OCI-M2 (cell line): Measurements from ENCODE around the gene TRABD2B.

Source experiments
- DNase-seq: peaks from one replicate; lab custom pipeline; 2025; ENCODE audit not compliant: unreplicated experiment; lab: John Stamatoyannopoulos, UW

TRABD2B gene

DNA sequence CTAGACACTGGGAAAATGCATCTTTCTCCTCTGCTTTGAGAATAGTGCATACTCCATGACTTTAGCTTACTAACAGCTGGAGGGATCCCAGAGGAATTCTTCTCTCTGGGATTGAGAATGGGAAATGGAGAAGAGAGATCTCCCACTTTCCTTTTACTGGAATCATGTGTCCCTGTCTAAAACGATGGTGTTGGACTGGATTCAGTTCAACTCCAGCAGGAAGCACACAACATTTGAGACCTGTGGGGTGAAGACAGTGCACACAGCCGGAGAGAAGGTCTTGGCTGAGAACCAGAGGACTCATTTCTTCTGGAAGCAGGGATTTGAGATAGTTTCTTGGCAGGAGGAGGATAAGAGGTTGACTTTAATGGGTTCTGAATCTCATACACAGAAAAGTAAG, 58.7 kb downstream of the TRABD2B start:
- no peak for DNase-seq

DNA sequence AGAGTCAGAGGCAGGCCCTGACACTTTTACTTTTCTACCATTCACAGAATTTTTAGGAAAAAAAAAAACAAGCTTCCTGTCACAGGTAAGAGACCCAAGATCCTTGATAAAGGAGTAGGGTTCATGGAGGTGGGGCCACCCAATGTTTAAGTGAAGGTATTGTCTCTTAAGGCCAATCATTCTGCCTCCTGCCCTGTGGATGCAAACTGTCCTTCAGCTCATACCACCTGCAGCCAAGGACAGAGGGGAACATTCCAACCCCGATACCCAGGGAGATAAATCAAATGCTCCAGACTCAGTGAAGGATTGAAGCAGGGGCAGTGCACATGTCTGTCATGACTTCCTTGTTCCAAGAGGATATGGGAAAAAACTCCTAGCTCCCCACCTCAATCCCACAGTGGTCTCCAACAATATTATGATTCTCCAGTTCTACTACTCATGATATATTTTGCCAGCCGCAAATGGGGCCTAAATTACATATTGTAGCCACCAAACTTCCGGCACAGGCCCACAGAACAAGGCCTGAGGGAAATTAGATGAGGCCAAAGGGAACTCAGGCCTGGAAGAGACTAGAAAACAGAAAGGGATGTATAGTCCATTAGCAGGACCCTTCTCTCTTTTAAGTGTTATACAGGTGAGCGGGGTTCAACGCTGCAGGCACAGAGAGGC, 59.5 kb downstream of the TRABD2B start:
- DNase-seq, result no peak

DNA sequence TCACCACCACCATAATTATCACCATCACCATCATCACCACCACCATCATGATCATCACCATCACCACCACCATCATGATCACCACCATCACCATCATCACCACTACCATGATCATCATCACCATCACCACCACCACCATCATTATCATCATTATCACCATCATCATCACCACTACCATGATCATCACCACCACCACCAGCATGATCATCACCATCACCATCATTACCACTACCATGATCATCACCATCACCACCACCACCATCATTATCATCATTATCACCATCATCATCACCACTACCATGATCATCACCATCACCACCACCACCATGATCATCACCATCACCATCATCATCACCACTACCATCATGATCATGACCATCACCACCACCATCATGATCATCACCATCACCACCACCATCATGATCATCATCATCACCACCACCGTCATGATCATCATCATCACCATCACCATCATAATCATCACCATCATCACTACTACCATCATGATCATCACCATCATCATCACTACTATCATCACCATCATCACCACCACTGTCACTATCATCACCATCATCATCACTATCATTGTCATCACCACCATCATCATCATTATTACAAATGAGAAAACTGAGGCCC, 60.2 kb downstream of the TRABD2B start:
- no peak for DNase-seq

DNA sequence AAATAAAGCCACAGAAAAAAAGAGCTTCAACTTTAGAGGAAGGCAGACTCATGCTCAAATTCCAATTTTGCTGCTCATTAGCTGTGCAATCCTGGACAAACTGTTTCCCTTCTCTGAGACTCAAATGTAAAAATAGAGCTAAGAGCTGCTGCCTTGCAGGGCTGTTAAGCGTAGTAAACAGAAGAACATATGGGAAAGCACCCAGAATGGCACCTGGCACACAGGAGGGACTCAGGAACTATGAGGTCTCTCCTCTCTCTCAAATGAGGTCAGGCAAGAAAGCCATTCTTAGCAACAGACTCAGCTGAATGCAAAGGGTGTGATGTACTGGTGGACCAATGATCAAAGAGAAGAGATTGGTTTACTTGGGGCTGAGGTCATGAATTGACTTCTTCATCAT, 61.3 kb downstream of the TRABD2B start:
- no peak for DNase-seq

DNA sequence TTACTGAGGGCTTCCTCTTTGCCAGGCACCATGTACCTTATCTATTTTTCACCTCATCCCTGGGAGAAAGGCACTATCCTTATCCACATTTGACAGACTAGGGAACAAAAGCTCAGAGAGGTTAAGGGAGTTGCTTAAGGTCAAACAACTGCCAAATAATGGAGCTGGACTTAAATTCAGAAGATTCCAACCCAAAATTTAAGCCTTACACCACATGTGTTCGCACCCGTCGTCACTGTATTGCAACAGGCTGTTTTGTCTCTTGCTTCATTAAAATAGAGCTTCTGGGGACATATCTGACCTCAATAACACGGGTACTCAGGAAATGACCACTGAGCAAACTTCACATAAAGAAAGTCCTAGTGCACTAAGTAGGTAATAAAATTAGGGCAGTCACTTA, 62.0 kb downstream of the TRABD2B start:
- no peak for DNase-seq

DNA sequence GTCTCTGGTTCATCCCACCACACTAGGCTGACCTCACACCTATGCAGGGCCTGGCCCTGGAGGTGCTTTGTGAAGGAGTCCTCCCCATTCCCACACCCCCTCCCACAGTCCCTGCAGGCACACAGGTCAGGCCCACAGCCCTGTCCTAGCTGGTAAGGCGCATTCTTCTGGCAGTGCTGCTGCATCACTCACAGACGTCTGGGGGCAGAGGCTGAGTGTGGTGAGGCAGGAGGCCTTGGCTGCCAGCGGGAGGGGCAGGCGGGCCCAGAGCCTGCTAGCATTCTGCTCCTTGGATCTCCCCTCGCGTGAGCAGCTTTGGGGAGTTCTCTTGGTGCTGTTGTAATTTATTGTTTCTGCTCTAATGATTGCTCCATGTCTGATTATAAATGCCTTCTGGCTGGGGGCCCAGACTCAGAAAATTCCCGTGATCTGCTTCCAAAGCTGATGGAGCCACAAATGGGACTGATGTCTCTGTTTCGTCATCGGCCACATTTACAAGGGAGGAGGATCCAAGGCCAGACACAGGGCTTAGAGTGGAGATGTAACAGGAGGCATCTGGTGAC, 62.9 kb downstream of the TRABD2B start:
- DNase-seq, result no peak

DNA sequence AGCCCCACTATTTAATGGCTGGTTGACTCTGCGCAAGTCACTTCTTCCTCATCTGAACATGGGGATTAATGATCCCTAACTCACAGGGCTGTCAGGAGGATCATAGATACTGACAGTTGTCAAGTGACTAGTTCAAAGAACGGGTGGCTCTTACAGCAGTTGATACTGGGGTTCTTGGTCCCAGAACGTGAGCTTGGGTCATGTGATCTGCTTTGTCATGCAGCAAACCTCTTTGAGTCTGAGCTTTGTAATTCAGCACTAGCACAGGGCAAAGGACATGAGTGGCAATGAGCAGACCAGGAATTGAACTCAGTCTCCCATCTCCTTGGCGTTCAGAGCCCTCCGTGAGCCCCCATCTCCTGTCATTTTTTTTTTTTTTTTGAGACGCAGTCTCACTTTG, 64.4 kb downstream of the TRABD2B start:
- DNase-seq, result no peak

DNA sequence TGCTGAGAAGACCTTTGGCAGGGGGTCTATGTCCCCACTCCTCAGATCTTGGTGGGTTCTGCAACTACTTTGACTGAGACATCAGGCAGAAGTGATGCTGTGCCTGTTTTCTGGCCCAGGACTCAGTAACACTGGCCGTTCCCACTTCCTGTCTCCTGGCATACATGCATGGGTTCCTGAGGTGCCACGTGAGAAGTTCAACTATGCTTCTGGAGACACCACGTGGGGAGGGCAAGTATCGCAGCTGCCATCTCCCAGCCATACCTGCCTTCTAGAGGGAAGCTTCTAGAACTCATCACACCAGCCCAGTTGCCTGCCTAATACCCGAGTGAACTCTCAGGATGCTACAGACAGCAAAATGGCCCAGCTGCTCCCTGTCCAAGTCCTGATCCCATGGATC, 65.8 kb downstream of the TRABD2B start:
- no peak for DNase-seq

DNA sequence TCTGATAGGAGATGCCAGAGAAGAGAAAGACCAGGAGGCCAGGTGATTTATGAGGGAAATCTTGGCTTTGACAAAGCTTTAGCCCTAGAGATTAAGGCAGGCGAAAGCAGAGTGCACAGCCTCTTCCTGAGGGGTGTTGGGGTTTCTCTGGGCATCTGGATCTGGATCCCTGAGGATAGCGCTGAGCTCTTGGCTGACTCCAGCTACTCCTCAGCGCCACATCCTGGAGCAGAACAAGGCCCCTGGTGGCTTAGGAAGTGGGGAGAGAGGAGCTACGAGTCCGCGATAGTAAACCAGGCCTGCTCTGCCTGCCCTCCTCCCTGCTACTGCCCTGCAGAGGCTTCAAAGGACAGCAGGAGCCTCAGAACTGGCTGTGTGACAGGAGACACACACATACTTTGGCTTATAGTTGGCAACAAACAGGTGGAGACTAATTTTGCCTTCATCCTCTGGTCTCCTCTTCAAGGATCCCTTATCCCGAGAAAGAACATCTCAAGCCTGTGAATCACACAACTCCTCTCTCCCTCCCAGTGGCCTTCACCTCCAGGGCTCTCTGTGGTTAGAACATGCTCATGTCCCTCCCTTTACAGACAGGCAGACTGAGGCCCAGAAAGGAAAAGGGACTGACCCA, 66.9 kb downstream of the TRABD2B start:
- no peak for DNase-seq

DNA sequence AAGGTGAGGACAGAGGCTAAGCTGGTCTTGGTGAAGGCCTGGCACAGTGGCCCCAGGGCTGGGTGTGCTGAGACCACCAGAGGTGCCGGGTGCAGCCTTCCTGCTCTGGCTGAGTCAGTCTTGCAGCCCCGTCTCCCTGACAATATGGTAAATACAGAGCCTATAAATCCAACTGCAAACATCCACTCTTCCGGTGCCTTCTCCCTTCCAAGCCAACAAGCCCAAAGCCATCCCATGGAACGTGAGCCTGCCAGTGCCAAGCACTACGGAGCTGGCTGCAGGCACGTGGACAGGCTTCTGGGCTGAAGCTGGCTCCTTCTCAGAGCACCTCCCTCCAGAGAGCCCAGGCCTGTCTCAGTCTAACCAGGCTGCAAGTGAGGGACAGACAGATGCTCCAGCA, 70.0 kb downstream of the TRABD2B start:
- no peak for DNase-seq

DNA sequence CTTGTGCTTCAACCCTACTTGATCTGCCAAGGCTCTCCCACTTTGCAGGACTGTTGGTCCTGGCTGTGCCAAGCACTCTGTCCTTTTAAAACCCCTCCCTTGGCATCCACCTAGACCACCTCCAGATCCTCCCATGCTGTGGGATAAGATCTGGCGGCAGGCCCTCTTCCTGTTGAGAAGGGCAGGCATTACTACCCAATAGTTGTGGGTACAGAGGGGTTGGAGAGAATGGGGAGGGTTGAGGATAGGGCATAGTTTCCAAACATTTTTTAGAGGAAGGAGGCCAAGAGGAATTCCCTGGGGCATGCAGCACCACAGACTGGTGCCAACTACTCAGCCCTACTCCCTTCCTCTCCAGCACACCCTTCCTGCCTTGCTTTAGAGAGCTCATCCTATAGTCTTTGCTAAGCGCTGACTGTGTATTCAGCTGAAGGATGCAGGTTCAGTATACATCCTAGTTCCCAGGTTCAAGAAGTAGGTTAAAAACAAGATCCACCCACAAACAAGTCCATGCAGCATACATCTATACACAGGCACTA, 70.7 kb downstream of the TRABD2B start:
- DNase-seq, result no peak

DNA sequence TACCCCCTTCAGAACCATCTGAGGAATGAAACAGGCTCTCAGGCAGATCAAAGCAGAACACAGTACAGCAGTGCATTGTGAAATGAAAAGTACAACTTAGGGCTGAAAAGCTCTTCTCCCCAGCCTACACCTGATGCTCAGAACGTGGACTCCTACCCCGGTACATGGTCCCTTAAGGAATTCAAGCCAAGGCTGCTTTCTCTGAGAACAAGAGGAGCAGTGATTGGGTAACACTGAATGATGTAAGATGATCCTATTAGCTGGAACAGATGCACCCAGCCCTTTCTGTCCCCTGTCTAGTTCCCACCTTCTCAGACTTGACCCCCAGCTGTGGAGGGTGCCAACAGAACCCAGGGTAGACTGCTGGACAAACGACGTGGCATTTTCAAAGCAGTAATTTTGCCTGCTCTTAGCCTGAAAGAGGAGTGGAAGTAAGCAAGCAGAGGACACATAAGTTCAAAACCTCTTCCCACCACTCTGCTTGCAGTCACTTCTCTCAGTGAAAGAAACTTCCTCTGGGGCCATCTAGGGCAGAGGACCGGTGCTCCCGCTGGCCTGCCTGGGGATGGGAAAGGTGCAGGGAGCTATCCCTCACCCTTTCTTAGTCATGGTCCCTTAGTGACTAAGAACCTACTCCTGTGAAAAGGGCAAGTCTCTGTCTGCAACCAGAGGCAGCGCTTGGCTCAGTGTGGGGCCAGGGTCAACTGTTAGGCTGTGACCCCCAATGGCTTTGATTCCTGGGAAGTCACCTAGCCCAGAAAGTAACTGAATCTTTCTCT, 72.7 kb downstream of the TRABD2B start:
- no peak for DNase-seq

DNA sequence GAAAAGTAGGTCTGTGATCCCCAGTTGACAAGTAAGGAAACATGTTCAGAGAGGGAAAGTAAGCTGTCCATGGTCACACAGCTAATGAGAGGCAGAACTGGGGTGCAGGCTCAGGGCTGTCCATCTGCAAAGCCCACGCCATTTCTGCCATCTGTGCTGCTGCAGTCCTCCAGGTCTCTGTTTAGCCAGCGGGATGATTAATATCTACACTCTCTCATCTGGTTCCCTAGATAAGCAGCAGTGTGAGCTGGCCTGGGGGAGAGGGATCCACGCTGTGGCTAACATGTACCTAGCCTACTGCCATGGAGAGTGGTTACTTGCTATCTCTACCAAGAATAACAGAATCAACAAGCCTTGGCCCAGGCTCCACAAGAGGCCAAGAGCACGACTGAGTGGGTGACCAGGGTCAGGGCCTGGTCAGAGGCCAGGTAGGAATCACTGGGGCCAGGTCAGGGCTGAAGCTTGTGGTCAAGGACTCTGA, 75.2 kb downstream of the TRABD2B start:
- no peak for DNase-seq

DNA sequence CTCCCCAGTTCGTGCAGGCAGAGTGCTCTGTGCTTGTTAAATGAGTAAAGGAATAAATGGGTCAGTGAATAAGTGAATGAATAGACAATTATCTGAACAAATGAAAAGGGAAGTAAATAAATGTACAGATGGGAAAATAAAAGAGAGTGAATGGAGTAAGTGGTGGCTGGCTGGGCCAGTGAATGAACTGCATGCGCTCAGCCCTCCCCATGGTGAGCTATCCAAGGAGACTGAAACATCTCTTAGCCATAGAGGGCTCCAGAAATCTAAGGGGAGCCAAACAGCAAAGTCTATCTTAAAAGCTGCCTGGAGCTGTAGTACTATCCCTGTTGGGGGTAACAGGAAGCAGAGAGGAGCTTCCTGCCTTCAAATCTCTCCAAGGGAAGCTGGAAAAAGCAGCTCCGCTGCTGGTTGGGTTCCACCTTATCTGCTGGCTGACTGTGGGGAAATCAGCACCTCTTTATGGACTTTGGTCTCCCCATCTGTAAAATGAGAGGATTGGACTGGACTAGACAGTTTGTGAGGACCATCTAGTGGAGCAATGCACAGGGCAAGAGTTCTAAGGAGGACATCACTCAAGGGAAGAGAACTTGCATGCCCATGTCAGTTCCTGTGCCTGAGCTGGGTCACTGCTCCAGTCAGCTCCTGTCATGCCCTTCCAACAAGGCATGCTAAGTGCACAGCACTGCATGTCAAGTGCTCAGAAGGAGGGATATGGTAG, 77.9 kb downstream of the TRABD2B start:
- DNase-seq, result no peak

DNA sequence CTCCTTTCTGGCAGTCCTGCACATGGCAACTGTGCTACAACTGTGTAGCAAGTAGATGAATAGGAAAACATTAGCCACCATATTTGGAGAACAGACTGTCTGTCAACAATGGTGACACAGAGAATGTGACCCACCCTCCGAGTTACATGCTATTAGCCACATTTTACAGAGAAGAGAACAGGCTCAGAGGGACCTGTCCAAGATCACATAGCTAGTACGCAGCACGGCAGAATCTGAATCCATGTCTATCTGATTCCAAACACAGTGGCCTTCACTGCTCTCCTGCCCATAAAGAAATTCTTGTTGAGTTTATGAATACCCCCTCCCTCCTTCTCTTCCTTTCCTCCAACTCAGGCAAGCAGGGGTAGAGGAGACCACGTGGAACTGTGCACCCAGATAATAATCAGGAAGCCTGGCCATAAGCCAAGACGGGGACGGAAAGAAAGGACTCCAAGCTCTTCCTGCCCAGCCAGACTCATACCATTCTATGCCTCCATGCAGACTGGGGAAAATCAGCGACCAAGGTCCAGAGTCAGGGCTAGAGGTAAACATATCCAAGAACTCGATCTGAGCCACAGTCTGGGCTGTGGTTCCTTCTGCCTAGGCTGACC, 78.8 kb downstream of the TRABD2B start:
- DNase-seq, result no peak

DNA sequence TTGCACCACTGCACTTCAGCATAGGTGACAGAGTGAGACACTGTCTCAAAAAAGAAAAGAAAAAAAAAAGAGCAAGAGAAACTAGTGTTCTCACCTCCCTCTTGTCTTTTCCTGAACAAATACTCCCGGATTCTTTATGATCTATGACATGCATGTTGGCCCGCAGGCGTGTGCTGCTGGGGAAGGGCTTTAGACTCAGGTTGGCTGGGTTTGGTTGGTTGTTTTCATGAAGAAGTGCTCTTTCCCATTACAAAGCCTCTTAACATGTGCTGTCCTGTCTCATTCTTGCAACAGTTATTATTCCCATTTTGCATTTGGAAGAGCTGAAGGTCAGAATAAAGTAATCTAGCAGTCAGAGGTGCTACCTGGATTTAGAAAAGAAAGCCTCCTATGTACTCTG, 79.5 kb downstream of the TRABD2B start:
- no peak for DNase-seq

DNA sequence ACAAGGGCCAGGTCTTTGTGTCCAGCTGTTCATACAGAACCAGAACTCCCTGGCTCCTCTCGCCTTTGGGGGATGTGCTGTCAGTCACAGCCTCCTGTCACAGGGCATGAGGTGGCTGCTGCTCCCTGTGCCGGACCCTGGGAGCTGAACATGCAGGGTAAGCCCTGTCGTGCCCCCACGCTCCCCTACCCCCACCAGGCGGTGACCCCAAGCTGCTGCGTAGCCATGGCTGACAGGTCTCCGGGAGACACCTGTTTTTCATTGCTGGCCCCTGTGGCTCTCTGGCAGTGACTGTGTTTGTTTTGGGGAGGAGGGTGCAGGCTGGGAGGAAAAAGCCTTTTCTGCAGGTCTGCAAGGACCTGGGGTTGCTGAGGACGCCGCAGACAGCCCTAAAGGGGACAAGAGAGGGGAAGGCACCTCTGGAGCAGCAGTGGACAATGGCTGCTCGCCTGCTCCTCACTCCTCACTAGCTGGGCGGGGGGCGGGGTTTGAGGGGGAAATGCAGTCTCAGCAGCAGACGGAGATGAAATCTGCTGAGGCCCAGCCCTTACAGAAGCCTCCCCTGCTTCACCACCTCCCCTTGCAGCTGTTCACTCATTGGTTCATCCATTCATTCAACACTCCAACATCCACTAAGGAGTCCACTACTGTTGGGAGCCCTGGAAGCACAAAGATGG, 81.4 kb downstream of the TRABD2B start:
- DNase-seq, result no peak

DNA sequence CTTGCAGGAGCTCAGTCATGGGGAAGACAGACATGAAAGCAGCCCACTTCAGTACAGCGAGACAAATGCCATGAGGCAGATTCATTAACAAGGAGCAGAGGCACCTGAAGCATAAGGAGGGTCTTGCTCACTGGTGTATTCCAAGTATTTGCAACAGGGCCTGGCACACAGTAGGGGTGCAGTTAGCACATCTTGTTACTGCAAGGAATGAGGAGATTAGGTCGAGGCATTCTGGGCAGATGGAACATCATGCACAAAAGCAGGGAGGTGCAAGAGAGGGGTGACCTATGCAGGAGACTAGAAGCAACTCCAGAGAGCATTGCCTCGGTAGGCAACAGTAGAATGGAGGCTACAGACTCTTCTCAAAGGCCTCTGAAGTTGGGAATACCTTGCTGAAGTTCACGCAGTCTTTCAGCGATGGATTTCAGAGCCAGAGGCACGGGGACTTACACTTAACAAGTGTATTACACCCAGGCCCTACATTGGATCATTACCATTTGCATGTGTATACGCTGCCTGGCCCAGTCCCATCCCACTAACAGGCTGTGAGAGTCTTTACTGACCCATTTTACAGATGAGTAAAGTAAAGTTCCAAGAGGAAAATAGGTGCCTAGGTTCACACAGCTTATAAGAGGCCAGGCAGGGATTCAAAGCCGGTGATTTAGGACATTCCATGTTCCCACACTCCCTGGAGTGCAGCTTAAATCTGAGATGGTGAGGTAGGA, 82.1 kb downstream of the TRABD2B start:
- no peak for DNase-seq
